Thyroid gland (tissue), 4 donors: Measurements from ENCODE around the gene ZNF407.

Experiments used
- CTCF ChIP-seq, 6 experiments: fragments of 200-600 bp in 3 of 6; fragments of 450-650 bp in 3 of 6; sonication (generic) in 3 of 6; IDR thresholded peaks; one replicate each; pipeline ENCODE4 v1.5.1; 2016 to 2019; ENCODE audit warnings: antibody characterized with exemption in 6 of 6, mild to moderate bottlenecking in 2 of 6, inconsistent platforms in 1 of 6, moderate library complexity in 1 of 6
- POLR2A ChIP-seq, 2 donors: fragments of 450-650 bp; IDR thresholded peaks; one replicate each; pipeline ENCODE4 v1.6.1; 2017; ENCODE audit warnings: antibody characterized with exemption in 2 of 2, mild to moderate bottlenecking in 2 of 2, moderate library complexity in 1 of 2

- TF ChIP-seq CTCF (IDR thresholded peaks at IDR 0.05) (no peak), POLR2A (IDR thresholded peaks at IDR 0.05) (no peak)
Measured at GRCh38 chr18:75033516-75033915, 435.8 kb downstream of the ZNF407 start.
